NCI-H1417 (cell line): Measurements from ENCODE around the gene C14orf132.
"Not testable (repeated sequence)": the region's sequence is repeated elsewhere in the genome, so short reads cannot be mapped to it uniquely, and the experiment has no call there.

ENCODE experiments used
- DNase-seq, 3 experiments: peaks; one replicate each; lab custom pipeline; 2025; lab: John Stamatoyannopoulos, UW

C14orf132 gene

GRCh38 chr14:96038920-96039632 is at the start of gene C14orf132:
C14orf132 (plus strand) TSS chr14:96039362; CDS start chr14:96039501, 139 bp downstream.
- peak; percentile 73 to 82 (median 77) for DNase-seq

GRCh38 chr14:95993768-95994592 is 45.2 kb upstream of the C14orf132 start:
- peak; percentile 72 to 88 (median 76) for DNase-seq

- no peak for DNase-seq
Observed at GRCh38 chr14:95994593-95994928, 44.6 kb upstream of the C14orf132 start.

- DNase-seq, result peak; percentile 30 to 73 (median 50)
Observed at GRCh38 chr14:95998656-95999055, 40.5 kb upstream of the C14orf132 start.

GRCh38 chr14:96001866-96002497 is 37.2 kb upstream of the C14orf132 start:
- peak; percentile 49 to 93 (median 76) for DNase-seq

GRCh38 chr14:96002498-96002884 is 36.7 kb upstream of the C14orf132 start:
- DNase-seq, result no peak

- DNase-seq, result no peak
Observed at GRCh38 chr14:96011131-96011530, 28.0 kb upstream of the C14orf132 start.

GRCh38 chr14:96011607-96012006 is 27.6 kb upstream of the C14orf132 start:
- no peak for DNase-seq

GRCh38 chr14:96012757-96013156 is 26.4 kb upstream of the C14orf132 start:
- not testable (repeated sequence) for DNase-seq

- peak in 1 of 3 experiments; percentile 35 for DNase-seq
Observed at GRCh38 chr14:96014176-96014575, 25.0 kb upstream of the C14orf132 start.

- DNase-seq, result peak; percentile 73 to 96 (median 93)
Observed at GRCh38 chr14:96016501-96017160, 22.5 kb upstream of the C14orf132 start.

GRCh38 chr14:96017882-96018281 is 21.3 kb upstream of the C14orf132 start:
- DNase-seq, result no peak

GRCh38 chr14:96027431-96028355 is 11.5 kb upstream of the C14orf132 start:
- no peak for DNase-seq

- DNase-seq, result no peak
Observed at GRCh38 chr14:96029089-96029645, 10.0 kb upstream of the C14orf132 start.

GRCh38 chr14:96030108-96030760 is 8.9 kb upstream of the C14orf132 start:
- DNase-seq, result no peak

- no peak for DNase-seq
Observed at GRCh38 chr14:96031691-96032090, 7.5 kb upstream of the C14orf132 start.

- DNase-seq, result no peak
Observed at GRCh38 chr14:96035456-96035855, 3.7 kb upstream of the C14orf132 start.

GRCh38 chr14:96037891-96038557 is 1.1 kb upstream of the C14orf132 start:
- DNase-seq, result peak in 2 of 3 experiments; percentile 19 to 36

GRCh38 chr14:96038558-96038919 is 623 bp upstream of the C14orf132 start:
- DNase-seq, result peak; percentile 63 to 81 (median 67)
